ENCODE data around the gene RGS9.
A peak's percentile ranks its signal among the peaks of the same experiment; 100 is the strongest.

RGS9 gene

DNA sequence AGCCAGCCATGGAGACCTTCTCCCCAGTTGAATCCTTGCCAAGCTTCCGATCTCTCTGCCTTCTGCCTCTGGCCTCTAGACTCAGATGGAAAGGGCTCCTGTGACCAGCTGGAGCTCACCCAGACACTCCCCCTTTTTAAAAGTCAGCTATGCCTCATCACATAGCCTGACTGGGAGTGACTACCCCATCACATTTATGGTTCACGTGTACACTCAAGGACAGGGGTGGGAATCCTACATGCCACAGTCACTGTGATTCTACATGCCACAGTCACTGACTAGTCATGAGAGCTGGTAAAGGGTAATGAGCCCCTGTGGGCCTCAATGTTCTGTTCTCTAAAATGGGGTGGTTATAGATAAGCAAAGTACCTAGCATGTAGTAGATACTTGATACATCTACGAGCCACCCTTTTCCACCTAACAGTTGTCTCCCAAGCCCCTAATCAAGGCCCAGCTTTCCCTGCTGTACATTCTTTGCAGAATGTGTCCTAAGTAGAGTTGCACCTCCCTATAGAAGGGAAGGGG is 85.1 kb downstream of the RGS9 start:
- DNase-seq, result no peak

GRCh38 chr17:65225061-65225460 is 87.9 kb downstream of the RGS9 start:
- DNase-seq, result no peak

GRCh38 chr17:65226227-65226626 is 89.1 kb downstream of the RGS9 start:
- DNase-seq, result no peak

DNA sequence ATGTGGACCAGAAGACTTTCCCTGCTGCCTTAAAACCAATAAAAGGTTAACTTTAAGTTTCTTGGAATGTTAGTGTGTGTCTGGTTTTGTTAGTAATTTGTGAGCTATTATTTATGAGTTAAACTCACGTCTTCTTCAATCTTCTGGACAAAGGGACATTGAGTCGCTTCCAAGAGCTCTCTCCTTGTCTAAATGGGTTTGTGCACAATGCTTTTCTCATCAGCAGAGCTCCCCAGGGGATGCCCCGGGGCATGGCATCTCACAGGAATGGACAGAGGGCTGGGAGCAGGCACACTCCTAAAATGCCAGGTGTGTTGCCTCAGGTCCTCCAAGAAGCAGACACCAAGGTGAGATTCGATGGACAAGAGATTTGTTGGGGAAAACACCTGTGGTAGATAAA is 90.5 kb downstream of the RGS9 start:
- DNase-seq, result no peak

GRCh38 chr17:65228287-65228686 is 91.1 kb downstream of the RGS9 start:
- no peak for DNase-seq

DNA sequence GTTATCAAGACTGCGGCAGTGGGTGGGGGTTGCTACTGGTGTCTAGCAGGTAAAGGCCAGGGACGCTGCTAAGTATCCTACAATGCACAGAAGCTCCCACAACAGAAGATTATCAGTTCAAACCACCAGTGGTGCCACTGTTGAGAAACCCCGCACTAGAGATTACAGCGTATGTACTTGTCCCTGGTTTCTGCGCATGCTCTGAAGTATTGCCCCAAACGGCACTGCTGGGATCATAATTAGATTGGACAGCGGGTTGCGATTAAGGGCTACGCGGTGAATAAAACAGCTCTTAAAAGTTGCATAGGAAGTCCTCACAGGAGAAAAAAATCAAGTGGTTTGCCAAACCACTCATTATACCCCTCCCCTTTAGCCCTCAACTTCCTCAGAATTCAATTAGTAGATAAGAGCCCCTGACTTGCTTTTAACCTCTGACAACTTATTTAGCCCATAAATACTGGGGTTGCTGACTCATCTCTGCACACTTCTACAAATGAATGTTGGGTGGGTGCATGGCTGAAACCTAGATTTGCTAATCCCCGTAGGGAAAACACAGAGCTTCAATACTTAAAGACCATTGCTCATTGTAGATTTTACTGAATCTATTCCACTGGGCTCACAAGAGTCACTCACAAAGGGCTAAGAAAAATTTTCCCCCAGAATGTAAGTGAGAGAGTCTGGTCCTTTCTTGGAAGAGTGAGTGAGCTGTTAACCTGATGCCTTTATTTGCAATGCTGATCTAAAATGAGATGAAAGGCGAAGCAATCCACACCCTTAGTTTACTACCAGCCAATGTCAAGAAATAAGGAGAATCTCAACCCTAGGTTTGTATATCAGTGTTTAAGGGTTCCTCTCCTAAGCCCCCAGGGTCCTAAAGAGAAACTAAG is 91.8 kb downstream of the RGS9 start:
- DNase-seq, result peak; percentile 19

- no peak for DNase-seq
Observed at GRCh38 chr17:65229621-65229995, 92.4 kb downstream of the RGS9 start.

DNA sequence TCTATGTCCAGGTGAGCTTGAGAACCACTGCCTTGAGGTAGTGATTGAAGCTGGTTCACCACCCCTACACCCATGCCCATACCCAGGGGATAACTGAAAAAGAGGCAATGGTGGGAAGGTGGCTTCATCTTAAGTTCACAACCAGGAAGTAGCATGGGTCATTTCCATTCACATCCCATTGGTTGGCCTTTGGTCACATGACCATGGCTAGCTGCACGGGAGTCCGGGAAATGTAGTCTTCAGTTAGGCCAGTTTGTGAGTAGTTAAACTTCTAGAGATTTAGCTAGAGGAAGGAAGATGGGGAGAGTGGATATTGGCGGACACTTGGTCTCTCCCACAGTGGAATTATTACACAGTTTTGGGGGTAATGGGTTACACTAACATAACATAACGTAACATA is 92.9 kb downstream of the RGS9 start:
- DNase-seq, result no peak

DNA sequence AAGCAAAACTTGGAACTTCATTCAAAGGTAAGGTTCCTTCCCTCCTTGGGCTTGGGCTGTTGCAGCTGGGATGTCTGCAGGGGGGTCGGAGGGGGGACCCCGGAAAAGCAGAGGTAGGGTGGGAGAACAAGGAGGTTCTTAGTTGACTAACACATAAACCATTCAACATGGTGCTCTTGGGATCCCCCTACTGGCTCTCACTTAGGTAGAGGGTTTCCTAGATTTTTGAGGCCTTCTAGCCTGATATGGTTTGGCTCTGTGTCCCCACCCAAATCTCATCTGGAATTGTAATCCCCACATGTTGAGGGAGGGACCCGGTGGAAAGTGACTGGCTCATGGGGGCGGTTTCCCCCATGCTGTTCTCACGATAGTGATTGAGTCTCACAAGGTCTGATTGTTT is 93.9 kb downstream of the RGS9 start:
- DNase-seq, result no peak

DNA sequence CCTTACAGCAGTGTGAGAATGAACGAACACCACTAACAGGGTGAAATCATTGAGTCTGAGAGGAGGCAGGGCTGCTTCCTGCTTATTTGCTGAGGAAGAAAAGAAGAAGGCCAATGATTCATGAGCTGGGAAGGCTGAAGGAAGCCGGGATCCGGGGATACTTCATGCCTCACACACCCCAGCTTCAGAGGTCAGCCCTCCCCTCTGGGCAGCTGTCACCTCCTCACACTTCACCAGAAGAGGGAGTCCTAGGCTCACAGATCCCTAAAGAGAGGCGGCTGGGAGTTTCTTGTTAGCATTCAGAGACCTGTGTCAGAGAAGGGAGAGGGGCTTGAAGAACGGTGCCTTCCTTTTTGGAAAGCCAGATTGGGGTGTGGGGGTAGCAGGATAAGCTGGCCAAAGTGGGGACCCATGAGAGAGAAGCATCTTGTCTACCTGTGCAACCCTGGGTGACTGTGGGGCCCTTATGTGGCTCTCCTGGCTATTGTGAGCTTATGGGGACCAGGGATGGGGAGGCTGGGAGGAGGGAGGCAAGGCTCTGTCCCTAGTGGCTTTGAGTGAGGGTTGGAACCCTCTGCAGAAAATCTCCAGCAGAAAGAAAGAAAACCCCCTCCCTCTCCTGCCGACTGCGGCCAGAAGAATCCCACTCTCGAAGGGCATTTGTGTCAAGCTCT is 94.6 kb downstream of the RGS9 start:
- DNase-seq, result peak; percentile 67

GRCh38 chr17:65235284-65235683 is 98.1 kb downstream of the RGS9 start:
- no peak for DNase-seq

DNA sequence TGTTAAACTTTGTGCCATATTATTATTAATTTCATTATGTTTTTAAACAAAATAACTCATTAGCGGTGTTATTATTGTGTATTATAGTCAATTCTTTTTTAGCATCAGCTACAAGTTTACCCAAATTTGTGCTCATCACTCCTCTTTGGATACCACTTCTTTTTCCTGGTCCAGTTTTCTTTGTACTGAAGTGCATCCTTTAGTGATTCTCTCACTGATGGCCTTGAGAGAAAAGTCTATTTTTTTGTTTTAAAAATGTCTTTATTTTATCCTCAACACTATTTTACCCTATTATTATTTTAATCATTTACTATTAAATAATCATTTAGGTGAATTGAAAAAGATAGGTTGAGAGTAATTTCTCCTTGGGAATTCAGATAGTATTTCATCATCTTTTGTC is 99.2 kb downstream of the RGS9 start:
- DNase-seq, result no peak

DNA sequence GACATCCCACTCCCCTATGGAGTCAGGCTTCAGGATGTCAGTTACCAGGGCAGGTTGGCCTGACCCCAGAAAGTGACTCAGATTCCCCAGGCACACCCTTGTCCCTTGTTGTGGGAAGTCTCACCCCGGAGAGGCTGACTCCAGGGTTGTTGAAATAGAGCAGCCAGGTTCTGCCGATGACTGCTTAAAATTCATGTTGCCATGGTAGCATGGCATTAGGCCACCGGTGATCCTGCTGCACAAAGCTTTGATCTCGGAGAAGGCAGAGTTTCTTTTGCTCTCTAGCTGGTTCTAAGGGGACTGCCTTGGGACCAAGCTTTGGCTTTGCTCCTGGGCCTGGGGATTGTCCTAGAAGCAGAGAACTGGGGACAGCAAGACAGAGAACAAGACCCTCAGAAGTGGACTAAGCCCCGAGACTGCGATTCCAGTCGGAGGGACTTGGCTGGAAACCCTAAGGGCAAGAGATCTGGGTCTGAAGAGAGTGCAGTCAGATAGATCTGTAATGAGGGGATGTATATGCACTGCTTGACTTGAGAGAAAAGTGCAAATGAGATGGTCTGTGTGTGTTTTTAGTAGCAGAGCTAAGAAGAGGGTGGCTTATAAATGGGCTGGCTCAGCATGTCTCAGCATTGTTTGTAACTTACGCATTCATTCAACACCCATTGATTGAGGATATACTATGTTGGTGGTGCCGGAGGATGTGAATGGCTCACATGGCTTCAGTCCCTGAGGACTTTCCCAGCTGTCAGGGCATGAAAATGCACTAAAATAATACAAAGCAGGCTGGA is 106.9 kb downstream of the RGS9 start:
- peak; percentile 28 for DNase-seq

DNA sequence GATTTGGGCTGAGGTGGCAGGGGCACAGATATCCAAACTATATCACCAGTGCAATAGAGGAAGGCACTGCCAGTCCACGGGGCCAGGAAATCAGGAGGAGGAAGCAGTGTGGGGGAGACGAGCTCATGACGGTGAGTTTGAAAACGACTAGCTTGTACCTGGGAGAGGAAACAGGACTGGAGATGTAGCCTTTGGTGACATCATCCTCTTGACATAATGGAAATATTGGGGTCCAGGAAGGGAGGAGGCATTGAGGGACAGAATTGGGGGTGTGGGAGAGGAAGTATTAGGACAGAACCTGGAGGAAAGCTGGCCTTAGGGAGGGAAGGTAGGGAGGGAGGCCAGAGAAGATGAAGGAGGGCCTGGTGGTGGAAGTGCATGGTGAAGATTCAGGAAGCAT is 109.1 kb downstream of the RGS9 start:
- no peak for DNase-seq

- no peak for DNase-seq
Observed at GRCh38 chr17:65249774-65250173, 112.6 kb downstream of the RGS9 start.

DNA sequence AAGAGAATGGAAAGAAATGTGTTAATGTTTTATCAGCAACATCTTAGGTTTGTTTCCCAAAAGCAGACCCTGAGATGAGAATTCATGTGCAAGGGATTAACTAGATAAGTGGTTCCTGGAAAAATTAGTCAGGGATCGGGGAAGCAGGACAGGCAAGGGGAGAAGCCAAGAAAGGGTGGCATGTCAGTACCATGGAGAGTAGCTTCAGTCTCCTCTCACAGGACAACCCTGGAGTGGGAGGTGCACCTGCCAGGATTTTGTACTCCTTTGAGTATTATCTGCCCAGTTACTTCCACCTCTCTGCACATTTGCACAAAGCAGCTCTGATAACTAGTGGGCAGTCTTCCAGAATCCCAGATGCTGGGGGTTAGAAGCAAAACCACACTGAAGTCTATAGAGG is 117.0 kb downstream of the RGS9 start:
- no peak for DNase-seq

DNA sequence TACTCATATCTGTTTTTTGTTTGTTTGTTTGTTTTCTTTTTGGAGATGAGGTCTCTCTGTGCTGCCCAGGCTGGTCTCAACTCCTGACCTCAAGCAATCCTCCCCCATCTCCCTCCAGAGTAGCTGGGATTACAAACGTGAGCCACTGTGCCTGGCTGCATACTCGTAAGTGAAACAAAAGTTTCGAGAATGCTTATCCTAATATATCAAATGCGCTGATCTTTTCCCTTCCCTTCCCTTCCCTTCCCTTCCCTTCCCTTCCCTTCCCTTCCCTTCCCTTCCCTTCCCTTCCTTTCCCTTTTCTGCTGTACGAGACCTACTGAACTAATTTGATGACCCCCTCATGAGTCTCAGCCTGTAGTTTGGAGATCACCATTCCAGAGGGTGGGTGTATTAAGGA is 122.1 kb downstream of the RGS9 start:
- no peak for DNase-seq

DNA sequence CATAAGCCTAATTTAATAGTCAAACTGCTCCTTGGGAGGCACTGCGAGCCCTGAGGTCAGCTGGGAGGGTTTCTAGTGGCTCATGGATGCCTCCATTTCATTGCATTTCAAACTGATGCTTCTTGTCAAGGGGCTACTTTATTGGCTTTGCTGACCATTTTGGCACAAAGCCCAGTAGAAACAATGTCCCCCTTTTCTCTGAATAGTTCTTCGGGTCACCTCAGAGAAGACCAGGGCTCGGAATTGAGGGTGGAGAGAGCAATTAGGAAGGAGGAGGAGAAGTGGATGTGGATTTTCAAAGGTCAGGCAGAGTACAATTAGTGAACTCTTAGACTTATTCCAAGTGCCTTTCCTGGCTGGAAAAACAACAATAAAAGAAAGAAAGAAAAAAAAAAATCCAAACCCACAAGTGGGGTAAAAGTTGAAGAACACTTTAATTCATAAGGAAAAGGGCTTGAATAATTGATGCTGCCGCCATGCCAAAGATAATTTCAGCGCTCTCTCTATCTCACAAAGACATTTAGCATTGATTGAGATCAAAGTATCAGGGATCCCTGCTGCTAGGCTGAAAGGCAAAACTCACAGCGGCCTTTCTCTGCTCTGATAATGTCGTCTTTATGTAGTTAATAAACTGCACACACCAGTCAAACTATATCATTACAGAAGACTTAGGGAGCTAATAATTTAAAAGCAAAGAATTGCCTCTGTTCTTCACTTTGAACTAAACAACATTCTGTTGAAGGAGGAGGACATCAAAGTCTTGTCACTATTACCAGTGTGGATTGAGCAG is 122.7 kb downstream of the RGS9 start:
- no peak for DNase-seq

DNA sequence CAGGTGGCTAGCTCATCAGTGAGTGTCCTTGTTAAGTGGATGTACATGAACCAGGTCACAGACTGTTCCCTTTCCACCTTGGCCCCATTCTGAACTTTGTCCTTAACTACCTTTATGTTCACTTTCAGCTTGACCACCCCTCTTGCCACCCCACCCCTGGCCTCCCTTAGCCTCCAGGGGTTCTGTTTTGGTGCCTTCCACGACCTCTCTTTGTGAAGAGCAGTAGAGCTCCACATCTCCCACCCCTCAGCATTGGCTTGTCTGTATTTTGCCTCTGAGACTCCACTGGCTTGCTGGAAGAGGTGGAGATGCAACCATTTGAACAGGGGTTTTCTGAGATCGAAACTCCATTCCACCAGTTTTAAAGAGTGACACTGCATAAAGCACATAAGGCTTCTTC is 123.5 kb downstream of the RGS9 start:
- DNase-seq, result no peak

DNA sequence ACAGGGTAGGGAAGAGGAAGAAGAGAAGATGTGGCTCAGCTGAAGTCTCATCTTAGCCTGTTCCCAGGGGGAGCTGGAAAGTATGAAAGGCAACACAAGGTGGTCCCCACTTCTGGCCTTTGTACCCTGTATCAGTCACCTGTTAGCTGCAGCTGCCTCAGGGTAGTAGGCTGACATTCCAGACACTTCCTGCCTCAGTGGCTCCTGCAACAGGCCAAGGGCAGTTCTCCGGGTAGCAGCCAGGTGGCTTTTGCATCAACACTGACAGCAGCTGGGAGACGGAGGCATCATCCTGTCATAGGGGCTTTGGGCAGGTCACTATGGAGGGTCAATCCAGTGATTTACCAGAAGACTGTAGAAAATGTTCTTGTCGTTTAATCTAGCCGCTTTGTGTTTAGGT is 124.0 kb downstream of the RGS9 start:
- no peak for DNase-seq

DNA sequence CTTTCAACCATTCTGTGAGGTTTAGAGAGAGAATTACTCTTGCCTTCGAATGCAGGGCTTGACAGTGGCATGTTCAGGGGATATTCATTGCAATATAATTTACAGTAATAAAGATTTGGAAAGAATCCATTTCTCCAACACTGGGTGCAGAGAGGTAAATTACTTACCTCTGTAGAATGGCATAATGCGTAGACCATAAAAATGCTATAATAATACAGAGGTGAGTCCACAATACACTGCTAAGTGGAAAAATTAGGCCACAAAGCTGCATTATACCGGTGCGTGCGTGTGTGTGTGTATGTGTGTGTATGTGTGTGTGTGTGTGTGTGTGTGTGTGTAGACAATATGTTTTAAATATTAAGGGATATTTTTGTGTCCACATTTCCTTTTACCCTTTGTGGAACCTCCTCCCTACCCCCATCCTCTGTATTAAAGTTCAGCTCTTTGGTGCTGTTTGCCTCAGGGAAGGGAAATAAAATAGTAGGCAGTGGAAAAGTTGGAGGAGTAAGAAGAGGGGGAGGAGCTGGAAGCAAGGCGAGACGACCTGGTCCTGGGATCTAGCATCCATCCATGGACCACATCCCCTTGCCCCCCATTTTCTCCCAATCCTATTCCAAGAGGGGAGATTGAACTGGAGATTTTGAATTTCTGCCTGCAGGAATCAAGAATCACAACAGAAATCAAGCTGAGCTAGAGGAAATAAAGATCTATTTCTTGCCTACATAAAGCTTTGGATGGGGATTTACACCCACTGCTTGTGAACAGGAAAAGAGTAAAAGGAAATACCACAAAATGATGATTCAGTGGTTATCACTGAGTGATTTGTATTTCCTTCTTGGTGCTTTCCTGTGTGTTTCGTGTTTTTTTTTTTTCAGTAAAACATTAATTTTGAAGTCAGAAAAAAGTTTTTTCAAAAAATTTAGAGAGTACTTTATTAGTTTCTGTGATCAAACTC is 124.8 kb downstream of the RGS9 start:
- no peak for DNase-seq

GRCh38 chr17:65265276-65265675 is 128.1 kb downstream of the RGS9 start:
- DNase-seq, result no peak
